GM12878 (cell line): Measurements from ENCODE around the gene TNRC6B. TPM values are rescaled to one million over a fixed set of nuclear protein-coding genes. Genes with fewer than 3 reads are reported as not detected.

Experiments
- ATAC-seq: fragments of 200-7000 bp; cut with Tn5 transposase; 3 replicates; pipeline ENCODE4 v1.9.1; 2020; ENCODE audit warnings: mild to moderate bottlenecking, moderate library complexity
- BruUV-seq: library from RNA; stranded (reverse); fragments of 400-500 nt; replicated peaks from 2 replicates; lab custom pipeline; 2021; lab: Mats Ljungman, UMichigan
- CTCF ChIA-PET: fragments of 300-600 bp; sonication (Branson Sonifier 250); formaldehyde crosslinking; extraction: SDS; loops from one replicate; lab custom pipeline; 2021; ENCODE audit warnings: inconsistent platforms; lab: Yijun Ruan, JAX
- POLR2A ChIA-PET: fragments of 350-600 bp; formaldehyde crosslinking; extraction: SDS; loops from one replicate; lab custom pipeline; 2021; ENCODE audit warnings: inconsistent platforms; lab: Charles Lee
- RAD21 ChIA-PET: fragments of 300-600 bp; sonication (Branson Sonifier 250); formaldehyde crosslinking; loops from one replicate; lab custom pipeline; 2023; ENCODE audit warnings: antibody characterized with exemption; ENCODE audit not compliant: unreplicated experiment; lab: Charles Lee
- SMC1A ChIA-PET: fragments of 300-600 bp; sonication (Branson Sonifier 250); formaldehyde crosslinking; loops from one replicate; lab custom pipeline; 2023; ENCODE audit not compliant: unreplicated experiment, uncharacterized antibody; lab: Charles Lee
- DNase-seq: peaks from one replicate; pipeline ENCODE4 v3.0.0-alpha.2; 2011; ENCODE audit warnings: low read depth, low spot score
- FAIRE-seq: peaks from 3 replicates; lab custom pipeline; 2011; peaks lifted over from hg19 to GRCh38; lab: Jason Lieb, UNC
- H2AFZ ChIP-seq: 2 replicates; pipeline ENCODE4 v1.6.0; 2011; ENCODE audit warnings: low read depth, low read length, control low read depth; ENCODE audit not compliant: control insufficient read depth
- H3K27ac ChIP-seq: 2 replicates; pipeline ENCODE4 v1.5.1; 2011; ENCODE audit warnings: control low read depth; ENCODE audit not compliant: control insufficient read depth, insufficient read depth
- H3K27me3 ChIP-seq, 2 experiments: replicated peaks in 1 of 2; 2 replicates each; pipeline versions ENCODE4 v1.6.0 to v1.6.1; 2011; ENCODE audit warnings: low read length in 1 of 2; ENCODE audit not compliant: control insufficient read depth in 2 of 2, insufficient read depth in 2 of 2
- H3K36me3 ChIP-seq, 2 experiments: 2 replicates each; pipeline ENCODE4 v1.5.1; 2011; ENCODE audit warnings: low read length in 1 of 2; ENCODE audit not compliant: control insufficient read depth in 2 of 2, insufficient read depth in 2 of 2
- H3K4me1 ChIP-seq: 2 replicates; pipeline ENCODE4 v1.6.1; 2011; ENCODE audit warnings: mild to moderate bottlenecking, low read length, moderate library complexity, mixed read lengths; ENCODE audit not compliant: control insufficient read depth, insufficient read depth
- H3K4me2 ChIP-seq: 2 replicates; pipeline ENCODE4 v1.6.0; 2011; ENCODE audit warnings: control low read depth; ENCODE audit not compliant: control insufficient read depth, insufficient read depth
- H3K4me3 ChIP-seq: fragments of 200-600 bp; sonication (generic); 2 replicates; pipeline ENCODE4 v1.5.1; 2016
- H3K79me2 ChIP-seq: 2 replicates; pipeline ENCODE4 v1.6.0; 2011; ENCODE audit warnings: low read length; ENCODE audit not compliant: control insufficient read depth, insufficient read depth
- H3K9ac ChIP-seq: 2 replicates; pipeline ENCODE4 v1.8.0; 2011; ENCODE audit warnings: low read length, control low read depth, mixed read lengths; ENCODE audit not compliant: control insufficient read depth, insufficient read depth
- H3K9me3 ChIP-seq: replicated peaks from 3 replicates; pipeline ENCODE4 v1.5.1; 2011; ENCODE audit warnings: mild to moderate bottlenecking, low read length; ENCODE audit not compliant: control insufficient read depth, insufficient read depth
- H4K20me1 ChIP-seq: 2 replicates; pipeline ENCODE4 v1.6.0; 2011; ENCODE audit not compliant: control insufficient read depth, insufficient read depth
- CBX3 ChIP-seq: fragments of 200-600 bp; sonication (generic); IDR thresholded peaks from 2 replicates; pipeline ENCODE4 v1.6.1; 2016; ENCODE audit warnings: low read depth, borderline replicate concordance
- CTCF ChIP-seq, 3 experiments: IDR thresholded peaks in 2 of 3; conservative IDR thresholded peaks in 1 of 3; 2 replicates each; pipeline ENCODE4 v1.5.1; 2011; ENCODE audit warnings: low read depth in 3 of 3, low read length in 3 of 3, mild to moderate bottlenecking in 3 of 3, control low read depth in 2 of 3, moderate library complexity in 2 of 3, inconsistent platforms in 1 of 3, mixed read lengths in 1 of 3; ENCODE audit not compliant: control insufficient read depth in 2 of 3, insufficient read depth in 1 of 3; ENCODE audit errors: extremely low read depth in 1 of 3
- FOXM1 ChIP-seq: IDR thresholded peaks from 2 replicates; pipeline ENCODE4 v1.6.1; 2012; ENCODE audit warnings: low read depth, mild to moderate bottlenecking, inconsistent platforms, low read length, moderate library complexity
- KAT2A ChIP-seq: conservative IDR thresholded peaks from 2 replicates; pipeline ENCODE4 v1.6.1; 2011; ENCODE audit warnings: low read depth, low read length; ENCODE audit not compliant: control insufficient read depth
- KLF5 ChIP-seq: fragments of 450-650 bp; IDR thresholded peaks from 2 replicates; pipeline ENCODE4 v1.6.1; 2014; ENCODE audit warnings: mild to moderate bottlenecking; ENCODE audit not compliant: partially characterized antibody
- NBN ChIP-seq: fragments of 450-650 bp; IDR thresholded peaks from 2 replicates; pipeline ENCODE4 v1.6.1; 2016
- NFXL1 ChIP-seq: fragments of 450-650 bp; IDR thresholded peaks from 2 replicates; pipeline ENCODE4 v1.6.1; 2017; ENCODE audit warnings: antibody characterized with exemption, mild to moderate bottlenecking, borderline replicate concordance
- PKNOX1 ChIP-seq: fragments of 450-650 bp; IDR thresholded peaks from 2 replicates; pipeline ENCODE4 v1.6.1; 2016; ENCODE audit warnings: mild to moderate bottlenecking
- RAD21 ChIP-seq: IDR thresholded peaks from 2 replicates; pipeline ENCODE4 v1.6.1; 2011; ENCODE audit warnings: mild to moderate bottlenecking, low read depth, low read length, moderate library complexity; ENCODE audit not compliant: insufficient read depth
- SKIL ChIP-seq: fragments of 450-650 bp; IDR thresholded peaks from 2 replicates; pipeline ENCODE4 v1.6.1; 2017; ENCODE audit warnings: mild to moderate bottlenecking, low read depth, inconsistent platforms; ENCODE audit not compliant: poor library complexity, severe bottlenecking
- SMARCA5 ChIP-seq: fragments of 450-650 bp; IDR thresholded peaks from 2 replicates; pipeline ENCODE4 v1.6.1; 2017; ENCODE audit warnings: mild to moderate bottlenecking
- SMC3 ChIP-seq: IDR thresholded peaks from 2 replicates; pipeline ENCODE4 v1.6.1; 2011; ENCODE audit warnings: low read length, improper control_type of control experiment, borderline replicate concordance
- STAT3 ChIP-seq: IDR thresholded peaks from 2 replicates; pipeline ENCODE4 v1.6.1; 2011; ENCODE audit warnings: low read depth, low read length, improper control_type of control experiment
- TARDBP ChIP-seq: IDR thresholded peaks from 2 replicates; pipeline ENCODE4 v1.6.1; 2016; ENCODE audit warnings: borderline replicate concordance
- YY1 ChIP-seq: IDR thresholded peaks from 2 replicates; pipeline ENCODE4 v1.6.1; 2011; ENCODE audit warnings: low read depth, mild to moderate bottlenecking, low read length
- WGBS: methylation state at CpG from one replicate; pipeline ENCODE4 v1.1.6; 2016; ENCODE audit warnings: low lambda C conversion rate; ENCODE audit not compliant: insufficient replicate concordance, insufficient coverage; ENCODE audit errors: missing lambda C conversion rate; 5-methylcytosine and 5-hydroxymethylcytosine counted together
- in situ Hi-C: fragments of 300-500 bp; cut with MboI; formaldehyde crosslinking; loops from 9 replicates; pipeline ENCODE4 v1.14.3; 2018; ENCODE audit warnings: mixed read lengths
- intact Hi-C: fragments of 100-400 bp; cut with micrococcal nuclease; formaldehyde crosslinking; loops from one replicate; pipeline ENCODE4 v1.14.2; 2022; ENCODE audit not compliant: unreplicated experiment
- polyA plus RNA-seq, 11 experiments: library from polyadenylated mRNA; depleted of rRNA in 4 of 11; unstranded in 6 of 11; stranded (reverse) in 5 of 11; fragments of >200 nt; fragmentation: Nextera tagmentation in 4 of 11; fragmentation: Illumina TruSeq in 1 of 11; extraction: Ambion mirVana in 4 of 11; extraction: Trizol in 1 of 11; gene quantifications; 1 replicate in 1 of 11; 2 replicates in 10 of 11; pipeline versions ENCODE4 v1.2.1 to v1.2.3, GENCODE V29; 2011 to 2016; ENCODE audit warnings: inconsistent platforms in 2 of 11, missing spikeins in 2 of 11, low read depth in 1 of 11
- total RNA-seq, 4 experiments: library from RNA; depleted of rRNA in 3 of 4; stranded (reverse); fragments of >200 nt in 3 of 4; fragmentation: Illumina TruSeq in 1 of 4; extraction: Trizol in 1 of 4; gene quantifications; 2 replicates each; pipeline versions ENCODE4 v1.2.1 to v1.2.3, GENCODE V29; 2013 to 2021

Gene TNRC6B
- total and polyA plus RNA-seq, 10 of the 15 experiments (the other 5 are each of a cell fraction or from before 2014, with no cell fraction given), result 3.6 to 32.8 (median 16.4) TPM

GRCh38 chr22:40348025-40348658 lies 170.4 kb downstream of the TNRC6B start:
- peak overlapping the region; percentile 81 for H3K4me3 ChIP-seq
- H3K36me3 ChIP-seq, result peaks cover 0 to 17% of the 10 kb centered on the region in 2 experiments; a peak in 3 of 4 replicates
- ATAC-seq (peak; percentile 59), FAIRE-seq (peak; percentile 80), DNase-seq (no peak)
- H3K27ac ChIP-seq, result no peak overlapping the region
- no peaks in the 10 kb centered on the region for H3K9me3 ChIP-seq
- peak overlapping the region; percentile 89 for H3K4me2 ChIP-seq
- intact Hi-C loops, result loop anchor here (5.0 to 10.0 kb wide), 3 partner anchors 46 to 816 kb away; partner anchors contain the start of gene RPS19BP1
- 31% methylated on average over 10 of the region's 10 CpGs for WGBS
- CTCF ChIA-PET, result interaction anchor here (0.6 to 4.6 kb wide), 68 partner anchors 9 to 813 kb away, joined by 3 to 68 read pairs (median 4); partner anchors contain the start of gene TNRC6B
- H3K9ac ChIP-seq, result peak overlapping the region; percentile 22
- H3K4me1 ChIP-seq, result 0 out of 2 replicates have a peak, but pooled peaks cover 3% of the 10 kb centered on the region
- no peaks in the 10 kb centered on the region for H4K20me1 ChIP-seq
- POLR2A ChIA-PET, result interaction anchor here (1.0 to 4.4 kb wide), 5 partner anchors 72 to 304 kb away, joined by 3 to 28 read pairs (median 3); no protein-coding TSS in a partner anchor
- no TSS peak for BruUV-seq
- RAD21 ChIA-PET, result interaction anchor here (0.6 to 4.9 kb wide), 29 partner anchors 12 to 551 kb away, joined by 3 to 40 read pairs (median 4); partner anchors contain the start of gene TNRC6B
- peaks cover 41% of the 10 kb centered on the region for H3K79me2 ChIP-seq
- H2AFZ ChIP-seq, result no peak overlapping the region
- SMC1A ChIA-PET, result interaction anchor here (0.6 to 5.3 kb wide), 43 partner anchors 9 to 814 kb away, joined by 3 to 67 read pairs (median 6); partner anchors contain the start of gene SGSM3
- in situ Hi-C loops, result loop anchor here (5.0 kb wide), 2 partner anchors 301 to 811 kb away; no protein-coding TSS in a partner anchor
- no peaks in the 10 kb centered on the region for H3K27me3 ChIP-seq
- TF ChIP-seq SMC3 (peak; percentile 81; the same call in 1 of the 2 replicates), FOXM1 (0 out of 2 replicates have a peak, but pooled peaks have one; percentile 31), CTCF (IDR thresholded peaks at IDR 0.05 in 2 of 3, conservative IDR thresholded peaks at IDR 0.05 in 1 of 3; ENCODE audit: control insufficient read depth in 2 of 3, extremely low read depth in 1 of 3, insufficient read depth in 1 of 3, low read depth in 3 of 3, low read length in 3 of 3) (peak; percentile 82 to 91 (median 90)), RAD21 (peak; percentile 89), YY1 (peak; percentile 83), TARDBP (no peak), SKIL (peak; percentile 38), NBN (0 out of 2 replicates have a peak, but pooled peaks have one; percentile 16), CBX3 (no peak), PKNOX1 (no peak), SMARCA5 (no peak; the same call in 1 of the 2 replicates), KAT2A (no peak), STAT3 (no peak), KLF5 (peak; percentile 46), NFXL1 (no peak)
